Liver (tissue), 3 donors: ENCODE data around the gene TPSG1.

ENCODE experiments used
- ATF3 ChIP-seq: IDR thresholded peaks from 2 replicates; pipeline ENCODE4 v1.6.1; 2016; ENCODE audit warnings: antibody characterized with exemption
- CTCF ChIP-seq: fragments of 150-350 bp; IDR thresholded peaks from 2 replicates; pipeline ENCODE4 v1.5.1; 2017; ENCODE audit warnings: improper control_type of control experiment, low read depth, low read length; ENCODE audit not compliant: missing input control
- GABPA ChIP-seq, 2 donors: IDR thresholded peaks in 1 of 2; conservative IDR thresholded peaks in 1 of 2; 2 replicates each; pipeline ENCODE4 v1.6.1; 2016; ENCODE audit warnings: antibody characterized with exemption in 2 of 2, mild to moderate bottlenecking in 1 of 2, moderate library complexity in 1 of 2
- JUND ChIP-seq, 2 donors: IDR thresholded peaks; 2 replicates each; pipeline ENCODE4 v1.6.1; 2016; ENCODE audit warnings: antibody characterized with exemption in 2 of 2
- MAX ChIP-seq: IDR thresholded peaks from 2 replicates; pipeline ENCODE4 v1.6.1; 2016; ENCODE audit warnings: antibody characterized with exemption
- RAD21 ChIP-seq, 2 donors: IDR thresholded peaks; 2 replicates each; pipeline ENCODE4 v1.6.1; 2016; ENCODE audit warnings: antibody characterized with exemption in 2 of 2, mild to moderate bottlenecking in 2 of 2
- REST ChIP-seq: IDR thresholded peaks from 2 replicates; pipeline ENCODE4 v1.6.1; 2016; ENCODE audit warnings: antibody characterized with exemption, mild to moderate bottlenecking
- SP1 ChIP-seq: IDR thresholded peaks from 2 replicates; pipeline ENCODE4 v1.6.1; 2018; ENCODE audit warnings: antibody characterized with exemption, mild to moderate bottlenecking
- YY1 ChIP-seq: IDR thresholded peaks from 2 replicates; pipeline ENCODE4 v1.6.1; 2016; ENCODE audit warnings: antibody characterized with exemption, mild to moderate bottlenecking
- ZBTB33 ChIP-seq: IDR thresholded peaks from 2 replicates; pipeline ENCODE4 v1.6.1; 2016; ENCODE audit warnings: antibody characterized with exemption
- donor health status: healthy.
- donor health status: healthy.

GRCh38 chr16:1260101-1260680 is 35.1 kb upstream of the TPSG1 start:
- TF ChIP-seq YY1 (no peak), CTCF (no peak), ATF3 (no peak), ZBTB33 (no peak), GABPA (IDR thresholded peaks at IDR 0.05 in 1 of 2, conservative IDR thresholded peaks at IDR 0.05 in 1 of 2) (no peak), REST (no peak), JUND (IDR thresholded peaks at IDR 0.05) (no peak), RAD21 (IDR thresholded peaks at IDR 0.05) (no peak), SP1 (no peak), MAX (no peak)
